Measurements from ENCODE around the gene IP6K3. TPM values are rescaled to one million over a fixed set of nuclear protein-coding genes. Genes with fewer than 3 reads are reported as not detected.

IP6K3 gene
- total RNA-seq, 1 experiment from 2014 or later: not detected

DNA sequence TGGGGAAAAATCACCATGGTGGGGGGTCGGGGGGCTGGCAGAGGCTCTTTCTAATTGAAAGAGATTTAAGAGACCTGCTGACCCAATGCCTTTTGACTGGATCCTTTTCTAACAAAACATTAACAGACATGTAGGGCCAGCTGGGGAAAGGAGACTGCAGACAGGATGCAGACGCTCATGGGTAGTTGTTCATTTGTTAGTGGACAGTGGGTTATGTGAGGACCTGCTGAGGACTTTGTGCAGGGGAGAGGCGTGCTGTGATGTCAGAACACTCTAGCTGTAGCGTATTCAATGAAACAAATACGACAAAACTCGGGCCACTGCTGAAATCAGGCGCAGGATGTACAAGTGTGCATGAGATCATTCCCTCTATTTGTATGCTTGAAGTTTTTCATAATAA, 1.2 kb downstream of the IP6K3 start:
- ChIA-PET CTCF (interaction anchor here (0.9 to 1.2 kb wide), 3 partner anchors 26 to 283 kb away, joined by 3 to 5 read pairs (median 3); no protein-coding TSS in a partner anchor), POLR2A (ENCODE audit: low non-redundant PET) (no interaction called here)
- H3K27ac ChIP-seq (ENCODE audit: low read depth, low read length, poor library complexity, severe bottlenecking): no peak overlapping the region
- TF ChIP-seq, protein P1, sequence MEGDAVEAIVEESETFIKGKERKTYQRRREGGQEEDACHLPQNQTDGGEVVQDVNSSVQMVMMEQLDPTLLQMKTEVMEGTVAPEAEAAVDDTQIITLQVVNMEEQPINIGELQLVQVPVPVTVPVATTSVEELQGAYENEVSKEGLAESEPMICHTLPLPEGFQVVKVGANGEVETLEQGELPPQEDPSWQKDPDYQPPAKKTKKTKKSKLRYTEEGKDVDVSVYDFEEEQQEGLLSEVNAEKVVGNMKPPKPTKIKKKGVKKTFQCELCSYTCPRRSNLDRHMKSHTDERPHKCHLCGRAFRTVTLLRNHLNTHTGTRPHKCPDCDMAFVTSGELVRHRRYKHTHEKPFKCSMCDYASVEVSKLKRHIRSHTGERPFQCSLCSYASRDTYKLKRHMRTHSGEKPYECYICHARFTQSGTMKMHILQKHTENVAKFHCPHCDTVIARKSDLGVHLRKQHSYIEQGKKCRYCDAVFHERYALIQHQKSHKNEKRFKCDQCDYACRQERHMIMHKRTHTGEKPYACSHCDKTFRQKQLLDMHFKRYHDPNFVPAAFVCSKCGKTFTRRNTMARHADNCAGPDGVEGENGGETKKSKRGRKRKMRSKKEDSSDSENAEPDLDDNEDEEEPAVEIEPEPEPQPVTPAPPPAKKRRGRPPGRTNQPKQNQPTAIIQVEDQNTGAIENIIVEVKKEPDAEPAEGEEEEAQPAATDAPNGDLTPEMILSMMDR (conservative IDR thresholded peaks at IDR 0.05; ENCODE audit: low read depth, low read length): no peak
- no peak for TF ChIP-seq EZH2 (IDR thresholded peaks at IDR 0.05; ENCODE audit: borderline replicate concordance, low read depth, low read length, poor library complexity, severe bottlenecking)
- no peak overlapping the region for H3K4me3 ChIP-seq (ENCODE audit: low read depth, low read length, poor library complexity, severe bottlenecking)
- BruUV-seq (replicated peaks): no TSS peak
- no peaks in the 10 kb centered on the region for H3K36me3 ChIP-seq (ENCODE audit: insufficient read depth, low read length, poor library complexity, severe bottlenecking)
- peaks cover 22% of the 10 kb centered on the region for H3K4me1 ChIP-seq (ENCODE audit: insufficient read depth, low read length, poor library complexity, severe bottlenecking)
- no peaks in the 10 kb centered on the region for H3K27me3 ChIP-seq (replicated peaks; ENCODE audit: insufficient read depth, low read depth, low read length, poor library complexity)
- no peak for DNase-seq (ENCODE audit: low spot score)
- intact Hi-C loops (cut with micrococcal nuclease; ENCODE audit: unreplicated experiment): loop anchor here (2.0 to 10.0 kb wide), 2 partner anchors 25 to 309 kb away; no protein-coding TSS in a partner anchor
- no peaks in the 10 kb centered on the region for H3K9me3 ChIP-seq (ENCODE audit: low read depth, low read length, poor library complexity, severe bottlenecking)

DNA sequence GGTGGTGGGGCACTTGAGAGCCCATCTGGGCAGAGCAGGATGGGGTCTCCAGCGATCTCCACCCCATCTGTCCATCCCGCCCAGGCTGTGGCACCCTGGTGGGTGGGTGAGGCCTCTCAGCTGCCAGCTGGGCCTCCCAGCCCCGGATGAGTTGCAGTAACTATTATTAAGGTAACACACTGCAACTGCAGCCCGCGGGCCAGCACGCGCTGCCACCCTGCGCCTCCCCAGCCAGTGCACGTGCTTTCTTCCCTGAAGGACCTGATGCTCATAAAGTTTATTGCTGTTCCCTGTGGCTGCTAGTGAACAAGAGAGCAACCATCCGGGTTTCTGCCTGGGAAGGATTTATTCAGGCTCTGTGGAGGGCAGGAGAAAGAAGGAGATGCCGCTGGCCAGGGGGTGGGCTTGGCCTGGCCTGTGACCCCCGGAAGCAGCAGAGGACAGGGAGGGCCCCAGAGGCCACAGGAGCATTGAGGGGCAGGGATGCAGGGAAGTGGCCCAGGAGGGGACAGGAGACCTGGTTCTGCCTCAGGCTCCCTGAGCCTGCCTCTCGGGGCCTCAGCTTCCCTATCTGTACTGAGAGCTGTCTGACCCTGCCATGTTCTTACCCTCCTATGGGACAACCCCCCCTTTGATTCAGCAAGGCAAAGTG, 1.7 kb downstream of the IP6K3 start:
- POLR2A ChIA-PET (ENCODE audit: low non-redundant PET): no interaction called here
- intact Hi-C loops (cut with micrococcal nuclease; ENCODE audit: unreplicated experiment): loop anchor here (1.0 to 10.0 kb wide), 4 partner anchors 26 to 409 kb away; no protein-coding TSS in a partner anchor
- no TSS peak for BruUV-seq (replicated peaks)
- Histone ChIP-seq H3K9me3 (ENCODE audit: low read depth, low read length, poor library complexity, severe bottlenecking) (no peaks in the 10 kb centered on the region), H3K4me1 (ENCODE audit: insufficient read depth, low read length, poor library complexity, severe bottlenecking) (peaks cover 22% of the 10 kb centered on the region), H3K36me3 (ENCODE audit: insufficient read depth, low read length, poor library complexity, severe bottlenecking) (no peaks in the 10 kb centered on the region), H3K27me3 (replicated peaks; ENCODE audit: insufficient read depth, low read depth, low read length, poor library complexity) (no peaks in the 10 kb centered on the region), H3K27ac (ENCODE audit: low read depth, low read length, poor library complexity, severe bottlenecking) (no peak overlapping the region), H3K4me3 (ENCODE audit: low read depth, low read length, poor library complexity, severe bottlenecking) (no peak overlapping the region)
- CTCF ChIA-PET: interaction anchor here (0.8 to 2.4 kb wide), 3 partner anchors 34 to 410 kb away, joined by 3 to 11 read pairs (median 7); partner anchors contain the start of gene UQCC2
- TF ChIP-seq, protein P1 (conservative IDR thresholded peaks at IDR 0.05; ENCODE audit: low read depth, low read length): no peak
- TF ChIP-seq EZH2 (IDR thresholded peaks at IDR 0.05; ENCODE audit: borderline replicate concordance, low read depth, low read length, poor library complexity, severe bottlenecking): no peak
- DNase-seq (ENCODE audit: low spot score): peak; percentile 30

DNA sequence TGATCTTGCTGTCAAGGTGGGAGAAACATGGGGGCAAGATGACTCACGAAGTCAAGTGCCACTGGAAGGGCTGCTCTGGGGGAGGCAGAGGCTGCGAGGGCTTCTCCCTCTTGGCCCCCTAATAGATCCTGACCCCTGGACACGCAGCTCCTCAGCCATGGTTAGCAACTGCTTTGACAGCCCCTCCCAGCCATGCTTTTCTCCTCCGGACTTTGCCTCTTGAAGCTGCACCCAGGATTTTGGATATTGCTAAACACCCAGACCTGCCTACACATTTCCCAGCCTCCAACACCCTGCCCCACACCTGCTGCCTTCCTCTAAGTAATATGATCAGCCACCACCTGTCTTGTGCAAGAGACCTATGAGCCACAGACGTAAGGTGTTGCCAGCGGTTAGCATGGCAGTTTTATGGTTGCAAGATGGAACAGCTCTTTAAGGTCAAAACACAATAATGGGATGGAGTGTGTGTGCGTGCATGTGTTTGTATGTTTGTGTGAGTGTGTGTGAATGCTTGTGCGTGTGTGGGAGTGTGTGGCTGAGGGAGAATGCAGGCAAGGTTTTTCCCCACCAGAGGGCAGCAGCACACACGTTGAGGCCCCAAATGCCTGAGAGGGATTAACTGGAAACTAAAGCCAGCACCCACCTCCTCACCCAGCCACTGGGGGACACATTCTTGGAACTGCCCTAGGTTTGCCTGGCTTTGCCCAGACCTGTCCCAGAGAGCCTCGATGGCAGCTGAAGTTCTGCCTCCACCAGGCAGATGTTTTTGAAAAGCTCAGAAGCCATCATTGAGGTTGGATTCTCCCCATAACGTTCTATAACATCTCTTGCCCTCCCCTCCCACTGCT, 2.5 kb downstream of the IP6K3 start:
- peaks cover 22% of the 10 kb centered on the region for H3K4me1 ChIP-seq (ENCODE audit: insufficient read depth, low read length, poor library complexity, severe bottlenecking)

More for the DNA sequence above, 2.5 kb downstream of the IP6K3 start:
- ChIA-PET CTCF (interaction anchor here (0.6 to 2.4 kb wide), 6 partner anchors 32 to 530 kb away, joined by 3 to 11 read pairs (median 5); partner anchors contain the start of genes GRM4 and UQCC2), POLR2A (ENCODE audit: low non-redundant PET) (interaction anchor here (0.6 kb wide), 1 partner anchor 23 kb away, joined by 3 read pairs; no protein-coding TSS in a partner anchor)
- peak; percentile 85 for DNase-seq (ENCODE audit: low spot score)
- Histone ChIP-seq H3K36me3 (ENCODE audit: insufficient read depth, low read length, poor library complexity, severe bottlenecking) (no peaks in the 10 kb centered on the region), H3K4me3 (ENCODE audit: low read depth, low read length, poor library complexity, severe bottlenecking) (no peak overlapping the region), H3K27me3 (replicated peaks; ENCODE audit: insufficient read depth, low read depth, low read length, poor library complexity) (no peaks in the 10 kb centered on the region), H3K27ac (ENCODE audit: low read depth, low read length, poor library complexity, severe bottlenecking) (no peak overlapping the region), H3K9me3 (ENCODE audit: low read depth, low read length, poor library complexity, severe bottlenecking) (no peaks in the 10 kb centered on the region)
- TF ChIP-seq EZH2 (IDR thresholded peaks at IDR 0.05; ENCODE audit: borderline replicate concordance, low read depth, low read length, poor library complexity, severe bottlenecking): no peak
- TF ChIP-seq, protein P1 (conservative IDR thresholded peaks at IDR 0.05; ENCODE audit: low read depth, low read length): peak; percentile 97
- no TSS peak for BruUV-seq (replicated peaks)
- intact Hi-C loops (cut with micrococcal nuclease; ENCODE audit: unreplicated experiment): loop anchor here (1.0 to 10.0 kb wide), 4 partner anchors 27 to 410 kb away; no protein-coding TSS in a partner anchor
